HK-2 (cell line): ENCODE measurements around the gene CTIF.

Source experiments
- DNase-seq: peaks from one replicate; pipeline ENCODE4 v3.0.0-alpha.2; 2018; ENCODE audit not compliant: unreplicated experiment

Gene CTIF

GRCh38 chr18:48851599-48851960, 312.7 kb downstream of the CTIF start:
- DNase-seq, result no peak

- DNase-seq, result no peak
Measured at GRCh38 chr18:48852292-48852691, 313.5 kb downstream of the CTIF start.

- no peak for DNase-seq
Measured at GRCh38 chr18:48852794-48853193, 314.0 kb downstream of the CTIF start.

- no peak for DNase-seq
Measured at GRCh38 chr18:48853588-48853987, 314.8 kb downstream of the CTIF start.

GRCh38 chr18:48854780-48855179, 315.9 kb downstream of the CTIF start:
- DNase-seq, result no peak

- no peak for DNase-seq
Measured at GRCh38 chr18:48855422-48856377, 316.9 kb downstream of the CTIF start.

GRCh38 chr18:48857023-48857694, 318.3 kb downstream of the CTIF start:
- no peak for DNase-seq

- no peak for DNase-seq
Measured at GRCh38 chr18:48858676-48859075, 319.8 kb downstream of the CTIF start.

GRCh38 chr18:48859311-48860268, 320.8 kb downstream of the CTIF start:
- DNase-seq, result no peak

- no peak for DNase-seq
Measured at GRCh38 chr18:48860269-48861180, 321.7 kb downstream of the CTIF start.

- no peak for DNase-seq
Measured at GRCh38 chr18:48861181-48861708, 322.4 kb downstream of the CTIF start.

- no peak for DNase-seq
Measured at GRCh38 chr18:48862132-48862531, 323.3 kb downstream of the CTIF start.

- no peak for DNase-seq
Measured at GRCh38 chr18:48862678-48863270, 323.9 kb downstream of the CTIF start.

- no peak for DNase-seq
Measured at GRCh38 chr18:48863432-48864065, 324.7 kb downstream of the CTIF start.

GRCh38 chr18:48864876-48865275, 326.0 kb downstream of the CTIF start:
- no peak for DNase-seq

GRCh38 chr18:48866028-48866733, 327.4 kb downstream of the CTIF start:
- DNase-seq, result no peak

- no peak for DNase-seq
Measured at GRCh38 chr18:48866856-48867255, 328.0 kb downstream of the CTIF start.

GRCh38 chr18:48867978-48868377, 329.1 kb downstream of the CTIF start:
- DNase-seq, result no peak
